ENCODE results near the gene CNTFR. TPM values are rescaled to one million over a fixed set of nuclear protein-coding genes. Genes with fewer than 3 reads are reported as not detected.

Gene CNTFR
- total RNA-seq, 1 experiment from 2014 or later, result 0.39 TPM

- Mint-ChIP-seq H3K27me3 (ENCODE audit: insufficient read depth, unreplicated experiment) (peaks cover 24% of the 10 kb centered on the region), H3K9me3 (ENCODE audit: unreplicated experiment) (no peaks in the 10 kb centered on the region), H3K36me3 (ENCODE audit: insufficient read depth, unreplicated experiment) (no peaks in the 10 kb centered on the region), H3K4me1 (ENCODE audit: low read depth, unreplicated experiment) (no peaks in the 10 kb centered on the region), H3K4me3 (ENCODE audit: unreplicated experiment) (no peak overlapping the region), H3K27ac (ENCODE audit: unreplicated experiment) (no peak overlapping the region)
- DNase-seq, result no peak
- ChIA-PET POLR2A (no interaction called here), CTCF (no interaction called here)
- peaks cover 3% of the 10 kb centered on the region for H3K27me3 ChIP-seq (replicated peaks; ENCODE audit: control insufficient read depth, insufficient read depth, low read length)
- no peak for TF ChIP-seq CTCF (IDR thresholded peaks at IDR 0.05; ENCODE audit: insufficient read depth in 1 of 2, low read depth in 1 of 2, low read length in 1 of 2, severe bottlenecking in 1 of 2, unreplicated experiment in 1 of 2)
- no peak overlapping the region for H3K4me3 ChIP-seq (ENCODE audit: low read depth, low read length)
- H3K36me3 ChIP-seq (ENCODE audit: control insufficient read depth, insufficient read depth, low read length), result no peaks in the 10 kb centered on the region
- H3K4me1 ChIP-seq, result no peaks in the 10 kb centered on the region; the same call in 1 of the 2 replicates
- no peaks in the 10 kb centered on the region for H3K9me3 ChIP-seq
- no TSS peak for BruUV-seq (replicated peaks)
- intact Hi-C loops (cut with micrococcal nuclease; ENCODE audit: unreplicated experiment), result no loop called here
These were observed 4.6 kb downstream of the CNTFR start for GRCh38 chr9:34584970-34585369.

GRCh38 chr9:34582787-34583186, 6.7 kb downstream of the CNTFR start:
- POLR2A ChIA-PET, result no interaction called here

GRCh38 chr9:34581318-34581717, 8.2 kb downstream of the CNTFR start:
- Histone ChIP-seq H3K4me3 (ENCODE audit: low read depth, low read length) (no peak overlapping the region), H3K27me3 (replicated peaks; ENCODE audit: control insufficient read depth, insufficient read depth, low read length) (peaks cover 1% of the 10 kb centered on the region), H3K9me3 (no peaks in the 10 kb centered on the region), H3K36me3 (ENCODE audit: control insufficient read depth, insufficient read depth, low read length) (no peaks in the 10 kb centered on the region), H3K4me1 (no peaks in the 10 kb centered on the region; the same call in 1 of the 2 replicates)
- Mint-ChIP-seq H3K4me3 (ENCODE audit: unreplicated experiment) (no peak overlapping the region), H3K27me3 (ENCODE audit: insufficient read depth, unreplicated experiment) (peaks cover 16% of the 10 kb centered on the region), H3K9me3 (ENCODE audit: unreplicated experiment) (no peaks in the 10 kb centered on the region), H3K4me1 (ENCODE audit: low read depth, unreplicated experiment) (no peaks in the 10 kb centered on the region), H3K27ac (ENCODE audit: unreplicated experiment) (no peak overlapping the region), H3K36me3 (ENCODE audit: insufficient read depth, unreplicated experiment) (no peaks in the 10 kb centered on the region)
- ChIA-PET CTCF (interaction anchor here (1.2 kb wide), 1 partner anchor 23 kb away, joined by 3 read pairs; no protein-coding TSS in a partner anchor), POLR2A (no interaction called here)
- BruUV-seq (replicated peaks), result no TSS peak
- intact Hi-C loops (cut with micrococcal nuclease; ENCODE audit: unreplicated experiment), result no loop called here
- TF ChIP-seq CTCF (IDR thresholded peaks at IDR 0.05; ENCODE audit: insufficient read depth in 1 of 2, low read depth in 1 of 2, low read length in 1 of 2, severe bottlenecking in 1 of 2, unreplicated experiment in 1 of 2), result no peak
- DNase-seq, result no peak

More at GRCh38 chr9:34582787-34583186, 6.7 kb downstream of the CNTFR start:
- H3K9me3 ChIP-seq, result no peaks in the 10 kb centered on the region
- peaks cover 17% of the 10 kb centered on the region for H3K27me3 Mint-ChIP-seq (ENCODE audit: insufficient read depth, unreplicated experiment)
- peaks cover 3% of the 10 kb centered on the region for H3K27me3 ChIP-seq (replicated peaks; ENCODE audit: control insufficient read depth, insufficient read depth, low read length)
- TF ChIP-seq CTCF (IDR thresholded peaks at IDR 0.05; ENCODE audit: insufficient read depth in 1 of 2, low read depth in 1 of 2, low read length in 1 of 2, severe bottlenecking in 1 of 2, unreplicated experiment in 1 of 2), result no peak
- no peaks in the 10 kb centered on the region for H3K36me3 Mint-ChIP-seq (ENCODE audit: insufficient read depth, unreplicated experiment)
- CTCF ChIA-PET, result interaction anchor here (1.2 to 1.6 kb wide), 2 partner anchors 8 to 21 kb away, joined by 3 to 5 read pairs; no protein-coding TSS in a partner anchor
- H3K4me3 ChIP-seq (ENCODE audit: low read depth, low read length), result no peak overlapping the region
- no peaks in the 10 kb centered on the region for H3K4me1 Mint-ChIP-seq (ENCODE audit: low read depth, unreplicated experiment)
- no TSS peak for BruUV-seq (replicated peaks)
- intact Hi-C loops (cut with micrococcal nuclease; ENCODE audit: unreplicated experiment), result no loop called here
- no peaks in the 10 kb centered on the region for H3K9me3 Mint-ChIP-seq (ENCODE audit: unreplicated experiment)
- no peak overlapping the region for H3K27ac Mint-ChIP-seq (ENCODE audit: unreplicated experiment)
- H3K36me3 ChIP-seq (ENCODE audit: control insufficient read depth, insufficient read depth, low read length), result no peaks in the 10 kb centered on the region
- DNase-seq, result no peak
- H3K4me3 Mint-ChIP-seq (ENCODE audit: unreplicated experiment), result no peak overlapping the region
- no peaks in the 10 kb centered on the region; the same call in 1 of the 2 replicates for H3K4me1 ChIP-seq

Measured in Caco-2 (cell line).